GM23248 (cell line): ENCODE measurements around the gene MARK3. TPM values are rescaled to one million over a fixed set of nuclear protein-coding genes. Genes with fewer than 3 reads are reported as not detected.

Experiments
- DNase-seq: peaks from one replicate; pipeline ENCODE4 v3.0.0-alpha.2; 2015
- H2AFZ ChIP-seq: fragments of 200-600 bp; sonication (generic); 2 replicates; pipeline ENCODE4 v1.6.1; 2016; ENCODE audit warnings: antibody characterized with exemption
- H3F3A ChIP-seq: fragments of 200-600 bp; sonication (generic); 2 replicates; pipeline ENCODE4 v1.6.1; 2016; ENCODE audit warnings: mild to moderate bottlenecking, antibody characterized with exemption, mixed run types; ENCODE audit not compliant: insufficient read depth
- H3K27ac ChIP-seq: fragments of 200-600 bp; sonication (generic); 2 replicates; pipeline ENCODE4 v1.5.1; 2016; ENCODE audit warnings: mild to moderate bottlenecking
- H3K27me3 ChIP-seq: fragments of 200-600 bp; sonication (generic); replicated peaks from 2 replicates; pipeline ENCODE4 v1.6.1; 2016; ENCODE audit warnings: mild to moderate bottlenecking; ENCODE audit not compliant: insufficient read depth
- H3K36me3 ChIP-seq: fragments of 200-600 bp; sonication (generic); 2 replicates; pipeline ENCODE4 v1.6.1; 2016; ENCODE audit warnings: low read depth, mild to moderate bottlenecking
- H3K4me1 ChIP-seq: fragments of 200-600 bp; sonication (generic); 2 replicates; pipeline ENCODE4 v1.6.1; 2016; ENCODE audit warnings: mild to moderate bottlenecking; ENCODE audit not compliant: insufficient read depth
- H3K4me2 ChIP-seq: fragments of 200-600 bp; sonication (generic); one replicate; pipeline ENCODE4 v1.6.1; 2016; ENCODE audit warnings: mild to moderate bottlenecking; ENCODE audit not compliant: unreplicated experiment
- H3K4me3 ChIP-seq: fragments of 200-600 bp; sonication (generic); 2 replicates; pipeline ENCODE4 v1.5.1; 2016; ENCODE audit warnings: mild to moderate bottlenecking
- H3K79me2 ChIP-seq: fragments of 200-600 bp; sonication (generic); 2 replicates; pipeline ENCODE4 v1.6.1; 2016; ENCODE audit warnings: mild to moderate bottlenecking; ENCODE audit not compliant: insufficient read depth
- H3K9ac ChIP-seq: fragments of 200-600 bp; sonication (generic); 2 replicates; pipeline ENCODE4 v1.6.1; 2016; ENCODE audit warnings: mild to moderate bottlenecking
- H3K9me2 ChIP-seq: fragments of 200-600 bp; sonication (generic); 2 replicates; pipeline ENCODE4 v1.6.1; 2016; ENCODE audit warnings: mixed run types, mild to moderate bottlenecking, moderate library complexity; ENCODE audit not compliant: insufficient read depth
- H3K9me3 ChIP-seq: fragments of 200-600 bp; sonication (generic); one replicate; pipeline ENCODE4 v1.6.1; 2017; ENCODE audit warnings: low read depth
- H4K20me1 ChIP-seq: fragments of 200-600 bp; sonication (generic); 2 replicates; pipeline ENCODE4 v1.6.0; 2016; ENCODE audit not compliant: insufficient read depth
- EZH2 ChIP-seq: fragments of 200-600 bp; sonication (generic); IDR thresholded peaks from 2 replicates; pipeline ENCODE4 v1.6.1; 2018; ENCODE audit warnings: antibody characterized with exemption, mild to moderate bottlenecking; ENCODE audit not compliant: insufficient read depth, poor library complexity, severe bottlenecking
- EZH2phosphoT487 ChIP-seq: fragments of 200-600 bp; sonication (generic); IDR thresholded peaks from 2 replicates; pipeline ENCODE4 v1.6.1; 2018; ENCODE audit warnings: antibody characterized with exemption, moderate library complexity, mild to moderate bottlenecking, low read depth; ENCODE audit not compliant: insufficient read depth
- WGBS, 2 experiments: methylation state at CpG; one replicate each; pipeline ENCODE4 v1.1.6; 2015 to 2017; ENCODE audit warnings: low lambda C conversion rate in 2 of 2, low coverage in 1 of 2; ENCODE audit errors: missing lambda C conversion rate in 2 of 2; 5-methylcytosine and 5-hydroxymethylcytosine counted together
- in situ Hi-C: fragments of 300-500 bp; cut with MboI; formaldehyde crosslinking; loops from 2 replicates; pipeline ENCODE4 v1.15.0; 2020
- polyA plus RNA-seq: library from polyadenylated mRNA; unstranded; fragments of >200 nt; fragmentation: Nextera tagmentation; extraction: Ambion mirVana; gene quantifications from 2 replicates; pipeline ENCODE4 v1.2.1, GENCODE V29; 2016
- total RNA-seq: library from RNA; depleted of rRNA; stranded (reverse); fragments of >200 nt; shearing (Covaris generic); gene quantifications from 2 replicates; pipeline ENCODE4 v1.2.3, GENCODE V29; 2014

Gene MARK3
- total and polyA plus RNA-seq, 2 experiments from 2014 or later, result 32.9 to 80.6 TPM

DNA sequence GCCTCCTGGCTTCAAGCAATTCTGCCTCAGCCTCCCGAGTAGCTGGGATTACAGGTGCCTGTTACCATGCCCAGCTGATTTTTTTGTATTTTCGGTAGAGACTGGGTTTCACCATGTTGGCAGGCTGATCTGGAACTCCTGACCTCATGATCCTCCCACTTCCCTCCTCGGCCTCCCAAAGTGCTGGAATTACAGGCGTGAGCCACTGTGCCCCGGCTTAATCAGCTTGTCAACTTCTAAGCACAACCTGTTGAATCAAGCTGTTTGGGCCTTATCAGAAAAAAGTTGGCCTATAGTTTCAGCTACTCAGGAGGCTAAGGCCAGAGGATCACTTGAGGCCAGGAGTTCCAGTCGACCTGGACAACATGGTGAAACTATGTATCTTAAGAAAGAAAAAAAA, 7.9 kb downstream of the MARK3 start:
- peaks cover 44% of the 10 kb centered on the region for H3F3A ChIP-seq

GRCh38 chr14:103393676-103394626, 8.7 kb downstream of the MARK3 start:
- no peak for TF ChIP-seq EZH2phosphoT487
- WGBS, 2 experiments, result 23 to 24% methylated on average over 9 of the region's 9 CpGs
- H3K27ac ChIP-seq, result peak overlapping the region; percentile 52
- H3K27me3 ChIP-seq, result no peaks in the 10 kb centered on the region
- in situ Hi-C loops, result no loop called here
- peaks cover 100% of the 10 kb centered on the region for H3K79me2 ChIP-seq
- H3K9ac ChIP-seq, result peak overlapping the region; percentile 38
- no peaks in the 10 kb centered on the region for H3K9me2 ChIP-seq
- H4K20me1 ChIP-seq, result peaks cover 55% of the 10 kb centered on the region
- no peaks in the 10 kb centered on the region for H3K36me3 ChIP-seq
- no peak overlapping the region for H2AFZ ChIP-seq
- peaks cover 51% of the 10 kb centered on the region for H3F3A ChIP-seq
- H3K4me1 ChIP-seq, result peaks cover 45% of the 10 kb centered on the region
- peak overlapping the region; percentile 27 for H3K4me2 ChIP-seq
- no peaks in the 10 kb centered on the region for H3K9me3 ChIP-seq
- H3K4me3 ChIP-seq, result no peak overlapping the region
- DNase-seq, result peak; percentile 71

More for the DNA sequence above, 7.9 kb downstream of the MARK3 start:
- no peak for TF ChIP-seq EZH2phosphoT487
- TF ChIP-seq EZH2, result no peak
- Histone ChIP-seq H3K4me1 (peaks cover 44% of the 10 kb centered on the region), H2AFZ (no peak overlapping the region), H4K20me1 (peaks cover 56% of the 10 kb centered on the region), H3K4me2 (peak overlapping the region; percentile 27), H3K79me2 (peaks cover 100% of the 10 kb centered on the region), H3K36me3 (no peaks in the 10 kb centered on the region), H3K27ac (peak overlapping the region; percentile 52; the same call in 1 of the 2 replicates), H3K9me2 (no peaks in the 10 kb centered on the region), H3K27me3 (no peaks in the 10 kb centered on the region), H3K9ac (peak overlapping the region; percentile 38; the same call in 1 of the 2 replicates), H3K9me3 (no peaks in the 10 kb centered on the region), H3K4me3 (no peak overlapping the region)
- DNase-seq, result no peak
- WGBS, 2 experiments, result 27 to 35% methylated on average over 6 of the region's 6 CpGs
- in situ Hi-C loops, result no loop called here

DNA sequence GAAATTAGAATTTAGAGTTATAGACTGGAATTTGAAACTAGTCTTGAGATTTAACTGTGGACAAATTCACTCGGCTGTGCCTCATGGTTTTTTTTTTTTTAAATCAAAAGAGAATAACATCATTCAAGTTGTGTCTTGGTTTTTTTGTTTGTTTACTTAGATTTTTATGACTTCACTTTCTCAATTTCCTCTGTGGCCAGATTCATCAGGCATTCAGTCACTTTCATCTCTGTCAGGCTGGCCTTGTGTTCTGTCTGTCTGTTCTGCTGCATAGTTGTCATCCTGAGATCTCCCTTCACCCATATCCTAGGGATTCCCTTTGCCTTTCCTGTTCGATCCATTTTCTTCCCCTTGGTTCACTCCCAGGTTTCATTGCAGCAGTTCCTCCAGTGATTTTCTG, 10.0 kb downstream of the MARK3 start:
- in situ Hi-C loops, result no loop called here
- Histone ChIP-seq H3K27ac (peak overlapping the region; percentile 36), H3K9ac (peak overlapping the region; percentile 17; the same call in 1 of the 2 replicates), H3K36me3 (no peaks in the 10 kb centered on the region), H3K4me1 (peaks cover 48% of the 10 kb centered on the region), H4K20me1 (peaks cover 59% of the 10 kb centered on the region), H3K9me2 (no peaks in the 10 kb centered on the region), H3K4me2 (peak overlapping the region; percentile 71), H3K79me2 (peaks cover 100% of the 10 kb centered on the region), H3K4me3 (no peak overlapping the region), H2AFZ (no peak overlapping the region), H3K9me3 (no peaks in the 10 kb centered on the region), H3F3A (peaks cover 52% of the 10 kb centered on the region), H3K27me3 (no peaks in the 10 kb centered on the region)
- TF ChIP-seq EZH2 (no peak), EZH2phosphoT487 (no peak)
- WGBS, 2 experiments, result 10 to 22% methylated on average over 2 of the region's 2 CpGs
- DNase-seq, result peak; percentile 65

DNA sequence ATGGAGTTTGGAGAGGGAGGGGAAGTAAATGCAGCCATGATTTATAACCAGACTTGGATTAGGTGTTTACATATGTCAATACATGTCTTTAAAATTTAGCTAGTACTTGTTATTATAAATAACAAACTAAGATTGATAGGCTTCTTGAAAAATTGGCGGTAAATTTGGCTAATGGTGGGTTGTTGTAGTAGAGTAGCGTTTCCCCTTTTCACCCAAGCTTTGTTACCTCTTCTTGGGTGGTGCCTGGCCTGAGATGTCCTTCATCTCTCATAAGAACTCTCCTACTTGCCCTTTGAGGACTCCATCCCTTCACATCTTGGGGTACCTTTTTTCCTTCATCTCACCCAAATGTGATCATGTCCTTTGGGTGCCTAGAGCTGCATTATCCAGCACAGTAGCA, 11.2 kb downstream of the MARK3 start:
- peaks cover 54% of the 10 kb centered on the region for H4K20me1 ChIP-seq
- peaks cover 100% of the 10 kb centered on the region for H3K79me2 ChIP-seq
- TF ChIP-seq EZH2phosphoT487 (no peak), EZH2 (no peak)
- in situ Hi-C loops, result no loop called here
- WGBS, 2 experiments, result 93 to 95% methylated on average over 2 of the region's 2 CpGs
- 0 out of 2 replicates have a peak overlapping the region, but pooled peaks have one; percentile 36 for H3K27ac ChIP-seq
- H3K36me3 ChIP-seq, result no peaks in the 10 kb centered on the region
- no peak overlapping the region for H3K4me2 ChIP-seq
- DNase-seq, result no peak
- H3K9me2 ChIP-seq, result no peaks in the 10 kb centered on the region
- peaks cover 49% of the 10 kb centered on the region for H3F3A ChIP-seq
- H3K9ac ChIP-seq, result no peak overlapping the region
- peaks cover 59% of the 10 kb centered on the region for H3K4me1 ChIP-seq
- no peaks in the 10 kb centered on the region for H3K9me3 ChIP-seq
- H3K4me3 ChIP-seq, result no peak overlapping the region
- no peaks in the 10 kb centered on the region for H3K27me3 ChIP-seq
- H2AFZ ChIP-seq, result no peak overlapping the region
